ENCODE data around the gene TPRG1L.

- TF ChIP-seq EZH2 (IDR thresholded peaks at IDR 0.05; ENCODE audit: borderline replicate concordance, low read depth, low read length, severe bottlenecking) (no peak), CTCF (IDR thresholded peaks at IDR 0.05; ENCODE audit: borderline replicate concordance, extremely low read depth, low read length, poor library complexity, severe bottlenecking) (no peak)
Observed at GRCh38 chr1:3639397-3639911, 14.6 kb downstream of the TPRG1L start.

Measured in DND-41 (cell line).